Lung (tissue), 12 donors: ENCODE data around the gene HYLS1. TPM values are rescaled to one million over a fixed set of nuclear protein-coding genes. Genes with fewer than 3 reads are reported as not detected.

Experiments used
- ATAC-seq: fragments of 200-7000 bp; cut with Tn5 transposase; one replicate; pipeline ENCODE4 v1.9.1; 2020; ENCODE audit warnings: moderate number of reproducible peaks; ENCODE audit not compliant: insufficient read depth, low FRiP score
- DNase-seq, 3 donors: peaks; one replicate each; pipeline ENCODE4 v3.0.0-alpha.2; 2013 to 2017
- H3K27ac ChIP-seq, 2 donors: one replicate each; pipeline ENCODE4 v1.5.1; 2013; ENCODE audit warnings: mild to moderate bottlenecking in 2 of 2, moderate library complexity in 2 of 2, control low read depth in 1 of 2, inconsistent platforms in 1 of 2, low read depth in 1 of 2, low read length in 1 of 2
- H3K27me3 ChIP-seq, 3 donors: one replicate each; pipeline ENCODE4 v1.5.1; 2013; ENCODE audit warnings: low read length in 2 of 3; ENCODE audit not compliant: control insufficient read depth in 3 of 3, insufficient read depth in 3 of 3
- H3K36me3 ChIP-seq, 4 donors: one replicate each; pipeline ENCODE4 v1.5.1; 2013; ENCODE audit warnings: low read length in 4 of 4, mild to moderate bottlenecking in 1 of 4, moderate library complexity in 1 of 4; ENCODE audit not compliant: control insufficient read depth in 4 of 4, insufficient read depth in 4 of 4
- H3K4me1 ChIP-seq, 5 donors: one replicate each; pipeline ENCODE4 v1.5.1; 2013; ENCODE audit warnings: low read length in 5 of 5, mild to moderate bottlenecking in 2 of 5, moderate library complexity in 1 of 5; ENCODE audit not compliant: control insufficient read depth in 5 of 5, insufficient read depth in 5 of 5
- H3K4me3 ChIP-seq: one replicate; pipeline ENCODE4 v1.5.1; 2013; ENCODE audit warnings: mild to moderate bottlenecking, control low read depth, moderate library complexity
- H3K9ac ChIP-seq, 2 donors: one replicate each; pipeline ENCODE4 v1.5.1; 2013; ENCODE audit warnings: low read length in 2 of 2, control low read depth in 1 of 2; ENCODE audit not compliant: insufficient read depth in 1 of 2
- H3K9me3 ChIP-seq, 4 donors: one replicate each; pipeline ENCODE4 v1.5.1; 2013; ENCODE audit warnings: low read length in 3 of 4, mild to moderate bottlenecking in 1 of 4, moderate library complexity in 1 of 4; ENCODE audit not compliant: control insufficient read depth in 4 of 4, insufficient read depth in 3 of 4
- WGBS, 2 donors: extraction: QIAGEN DNeasy Blood & Tissue Kit; methylation state at CpG; one replicate each; pipeline ENCODE4 v1.1.7; 2013; 5-methylcytosine and 5-hydroxymethylcytosine counted together
- polyA plus RNA-seq, 2 donors: library from polyadenylated mRNA; stranded (reverse); fragments of 200-250 nt; gene quantifications; one replicate each; pipeline ENCODE4 v1.2.1, GENCODE V29; 2013
- total RNA-seq, 2 donors: library from RNA; depleted of rRNA in 1 of 2; stranded (reverse); fragments of >200 nt in 1 of 2; gene quantifications; one replicate each; pipeline ENCODE4 v1.2.1, GENCODE V29; 2014 to 2021
- TF ChIP-seq, protein P1 (sequence below): IDR thresholded peaks from 2 replicates; pipeline ENCODE4 v1.5.1; 2012; ENCODE audit warnings: mild to moderate bottlenecking; ENCODE audit errors: control extremely low read depth, extremely low read depth
- donor health status: control.
- donor health status: control.
- donor health status: Bipolar disorder and iron deficiency.
- donor health status: healthy.
- donor health status: DM: yes; HTN: yes; CAD: no.

The HYLS1 gene
- total and polyA plus RNA-seq, 4 donors, result 1.5 to 2.6 (median 2.0) TPM

DNA sequence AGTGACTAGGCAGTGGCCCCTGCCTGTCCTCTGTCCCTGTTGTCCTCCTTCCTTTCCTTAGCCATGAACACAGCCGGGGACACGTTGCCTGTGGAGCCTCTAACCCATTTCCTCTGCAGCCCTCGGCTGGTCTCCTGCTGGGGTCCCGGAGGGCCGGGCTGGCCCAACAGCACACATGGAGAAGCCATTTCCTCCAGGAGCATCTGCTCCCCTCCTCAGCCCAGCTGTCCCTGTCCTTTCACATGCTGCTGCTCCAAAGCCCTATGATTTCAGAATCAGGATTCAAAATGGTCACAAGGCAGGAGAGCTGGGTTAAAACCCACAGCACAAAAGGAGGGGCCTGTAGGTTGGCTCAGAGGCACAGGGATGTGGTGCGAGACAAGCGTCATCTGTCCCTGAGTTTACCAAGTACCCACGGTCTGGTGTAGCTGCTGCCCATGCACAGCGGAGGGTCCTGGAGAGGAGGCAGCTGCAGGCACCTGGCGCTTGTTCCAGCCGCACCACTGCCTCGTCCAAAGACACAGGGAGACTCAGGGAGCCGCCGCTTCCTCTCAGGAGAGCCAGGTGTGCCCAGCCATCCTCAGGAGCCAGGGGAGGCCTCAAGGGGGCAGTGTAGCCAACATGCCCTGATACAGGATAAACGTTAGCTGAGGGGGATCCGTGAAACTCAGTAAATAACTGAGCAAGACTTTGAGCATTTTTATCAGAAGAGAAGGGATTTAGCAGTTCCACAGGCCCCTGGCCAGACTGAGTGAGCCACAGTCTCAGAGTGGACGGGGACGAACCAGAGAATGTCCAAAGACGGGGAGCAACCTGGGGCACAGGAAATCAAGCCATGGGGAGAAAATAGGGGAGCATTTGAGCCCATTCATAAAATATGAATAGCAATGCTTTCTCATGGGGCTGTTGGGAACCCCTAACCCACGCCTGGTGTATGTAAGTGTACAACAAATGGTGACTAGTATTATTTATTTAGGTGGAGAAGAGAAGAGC, 54.4 kb downstream of the HYLS1 start:
- no peaks in the 10 kb centered on the region for H3K9me3 ChIP-seq
- H3K9ac ChIP-seq, result no peak overlapping the region
- peaks cover 0 to 8% (median 0%) of the 10 kb centered on the region in 3 donors for H3K27me3 ChIP-seq
- ATAC-seq (no peak), DNase-seq (peak; percentile 28 to 41 (median 41))
- TF ChIP-seq, protein P1, sequence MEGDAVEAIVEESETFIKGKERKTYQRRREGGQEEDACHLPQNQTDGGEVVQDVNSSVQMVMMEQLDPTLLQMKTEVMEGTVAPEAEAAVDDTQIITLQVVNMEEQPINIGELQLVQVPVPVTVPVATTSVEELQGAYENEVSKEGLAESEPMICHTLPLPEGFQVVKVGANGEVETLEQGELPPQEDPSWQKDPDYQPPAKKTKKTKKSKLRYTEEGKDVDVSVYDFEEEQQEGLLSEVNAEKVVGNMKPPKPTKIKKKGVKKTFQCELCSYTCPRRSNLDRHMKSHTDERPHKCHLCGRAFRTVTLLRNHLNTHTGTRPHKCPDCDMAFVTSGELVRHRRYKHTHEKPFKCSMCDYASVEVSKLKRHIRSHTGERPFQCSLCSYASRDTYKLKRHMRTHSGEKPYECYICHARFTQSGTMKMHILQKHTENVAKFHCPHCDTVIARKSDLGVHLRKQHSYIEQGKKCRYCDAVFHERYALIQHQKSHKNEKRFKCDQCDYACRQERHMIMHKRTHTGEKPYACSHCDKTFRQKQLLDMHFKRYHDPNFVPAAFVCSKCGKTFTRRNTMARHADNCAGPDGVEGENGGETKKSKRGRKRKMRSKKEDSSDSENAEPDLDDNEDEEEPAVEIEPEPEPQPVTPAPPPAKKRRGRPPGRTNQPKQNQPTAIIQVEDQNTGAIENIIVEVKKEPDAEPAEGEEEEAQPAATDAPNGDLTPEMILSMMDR, result peak; percentile 22
- WGBS, 2 donors, result 34 to 36% methylated on average over 20 of the region's 20 CpGs
- H3K36me3 ChIP-seq, result no peaks in the 10 kb centered on the region
- peaks cover 0 to 4% (median 0%) of the 10 kb centered on the region in 5 donors for H3K4me1 ChIP-seq
- H3K4me3 ChIP-seq, result no peak overlapping the region
- H3K27ac ChIP-seq, result no peak overlapping the region

DNA sequence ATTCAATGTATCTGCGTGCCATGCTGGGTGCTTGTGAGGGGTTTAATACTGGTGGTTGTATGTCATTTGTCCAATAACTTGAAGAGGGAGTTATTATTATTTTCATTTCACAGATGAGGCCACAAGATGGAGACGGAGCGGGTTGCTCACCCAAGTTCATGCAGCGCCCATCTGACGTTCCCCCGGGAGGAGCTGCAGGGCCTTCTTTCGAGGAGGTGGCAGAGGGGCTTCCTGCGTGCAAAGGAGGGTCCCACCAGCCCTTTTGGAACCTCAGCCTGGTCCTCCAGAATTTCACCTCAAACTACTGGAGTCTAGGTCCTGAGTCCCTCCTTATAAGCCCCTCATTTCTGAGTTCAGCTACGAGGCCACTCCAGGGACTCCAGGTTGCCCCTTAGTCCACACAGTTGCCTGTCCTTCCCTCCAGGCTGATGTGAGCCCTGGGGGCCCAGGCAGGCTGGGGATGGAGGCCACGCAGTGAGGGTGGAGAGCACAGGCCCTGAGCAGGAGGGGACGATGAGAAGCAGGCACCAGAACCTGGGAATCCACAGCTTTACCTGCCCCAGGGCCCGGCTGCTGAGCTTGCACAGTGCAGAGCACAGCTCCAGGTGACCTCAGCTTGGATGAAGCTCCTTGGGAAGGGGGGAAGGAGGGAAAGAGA, 55.4 kb downstream of the HYLS1 start:
- TF ChIP-seq, protein P1, result no peak
- peaks cover 0 to 8% (median 0%) of the 10 kb centered on the region in 3 donors for H3K27me3 ChIP-seq
- ATAC-seq (no peak), DNase-seq (no peak)
- H3K9ac ChIP-seq, result no peak overlapping the region
- H3K4me1 ChIP-seq, result peaks cover 0 to 4% (median 0%) of the 10 kb centered on the region in 5 donors
- no peaks in the 10 kb centered on the region for H3K9me3 ChIP-seq
- no peaks in the 10 kb centered on the region for H3K36me3 ChIP-seq
- H3K27ac ChIP-seq, result no peak overlapping the region
- 91 to 94% methylated on average over 12 of the region's 12 CpGs for WGBS, 2 donors
- H3K4me3 ChIP-seq, result no peak overlapping the region

DNA sequence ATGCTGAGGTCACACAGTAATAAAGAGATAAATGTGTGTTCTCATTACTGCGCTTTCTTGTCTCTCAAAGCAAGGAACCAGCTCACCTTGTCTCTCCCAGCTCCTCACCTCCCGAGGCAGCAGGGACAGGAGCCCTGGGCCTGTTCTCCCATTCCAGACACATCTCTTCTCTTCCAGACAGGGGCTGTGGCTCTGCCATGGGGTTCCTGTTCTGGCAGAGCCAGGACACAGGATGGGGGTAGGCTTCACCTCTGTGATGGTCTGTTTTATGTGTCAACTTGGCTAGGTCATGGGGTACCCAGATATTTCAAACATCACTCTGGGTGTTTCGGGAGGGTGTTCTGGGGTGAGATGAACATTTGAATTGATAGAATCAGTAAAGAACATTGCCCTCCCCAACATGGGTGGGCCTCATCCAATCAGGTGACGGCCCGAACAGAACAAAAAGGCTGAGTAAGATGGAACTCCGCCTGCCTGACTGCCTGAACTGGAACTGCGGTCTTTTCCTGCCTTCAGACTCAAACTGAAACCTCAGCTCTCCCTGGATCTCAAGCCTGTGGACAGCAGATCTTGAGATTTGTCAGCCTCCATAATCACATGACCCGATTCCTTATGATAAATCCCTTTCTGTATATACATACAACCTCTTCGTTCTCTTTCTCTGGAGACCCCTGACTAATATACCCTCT, 56.3 kb downstream of the HYLS1 start:
- Histone ChIP-seq H3K27ac (no peak overlapping the region), H3K27me3 (peaks cover 0 to 8% (median 0%) of the 10 kb centered on the region in 3 donors), H3K4me1 (no peaks in the 10 kb centered on the region), H3K9ac (no peak overlapping the region), H3K4me3 (no peak overlapping the region), H3K36me3 (no peaks in the 10 kb centered on the region), H3K9me3 (no peaks in the 10 kb centered on the region)
- TF ChIP-seq, protein P1, result no peak
- ATAC-seq, result no peak
- 84 to 90% methylated on average over 9 of the region's 9 CpGs for WGBS, 2 donors
- no peak for DNase-seq
